Kidney (tissue), 14 donors: ENCODE results near the gene ITPR2. TPM values are rescaled to one million over a fixed set of nuclear protein-coding genes. Genes with fewer than 3 reads are reported as not detected.
A peak's percentile ranks its signal among the peaks of the same experiment; 100 is the strongest.

Source experiments
- DNase-seq, 5 donors: peaks; one replicate each; pipeline ENCODE4 v3.0.0-alpha.2; 2013 to 2020
- FAIRE-seq: peaks from 2 replicates; lab custom pipeline; 2012; peaks lifted over from hg19 to GRCh38; lab: Jason Lieb, UNC
- H3K27ac ChIP-seq, 2 donors: one replicate each; pipeline ENCODE4 v1.7.0; 2013; ENCODE audit warnings: low read depth in 2 of 2, low read length in 2 of 2, inconsistent platforms in 1 of 2
- H3K27me3 ChIP-seq: one replicate; pipeline ENCODE4 v1.7.1; 2013; ENCODE audit warnings: low read length, inconsistent platforms; ENCODE audit not compliant: control insufficient read depth, insufficient read depth
- H3K36me3 ChIP-seq, 3 donors: one replicate each; pipeline versions ENCODE4 v1.7.0 to v1.7.1; 2013; ENCODE audit warnings: low read length in 3 of 3, control low read depth in 1 of 3, inconsistent platforms in 1 of 3; ENCODE audit not compliant: insufficient read depth in 3 of 3, control insufficient read depth in 2 of 3
- H3K4me1 ChIP-seq, 3 donors: one replicate each; pipeline versions ENCODE4 v1.7.0 to v1.7.1; 2013; ENCODE audit warnings: low read length in 3 of 3, inconsistent platforms in 1 of 3, low read depth in 1 of 3; ENCODE audit not compliant: control insufficient read depth in 2 of 3, insufficient read depth in 2 of 3
- H3K4me3 ChIP-seq, 3 donors: one replicate each; pipeline versions ENCODE4 v1.7.0 to v1.8.1; 2013; ENCODE audit warnings: low read length in 3 of 3, control low read depth in 1 of 3, inconsistent platforms in 1 of 3
- H3K9ac ChIP-seq, 3 donors: one replicate each; pipeline versions ENCODE4 v1.7.0 to v1.7.1; 2013; ENCODE audit warnings: low read length in 3 of 3, control low read depth in 1 of 3, inconsistent platforms in 1 of 3
- H3K9me3 ChIP-seq, 3 donors: one replicate each; pipeline versions ENCODE4 v1.7.0 to v1.7.1; 2013; ENCODE audit warnings: low read length in 3 of 3, control low read depth in 1 of 3, inconsistent platforms in 1 of 3; ENCODE audit not compliant: control insufficient read depth in 2 of 3, insufficient read depth in 1 of 3
- CTCF ChIP-seq: IDR thresholded peaks from 3 replicates; pipeline ENCODE4 v1.5.1; 2012; ENCODE audit warnings: mild to moderate bottlenecking, moderate library complexity, borderline replicate concordance; ENCODE audit not compliant: insufficient read depth; ENCODE audit errors: extremely low read depth
- intact Hi-C: fragments of 100-400 bp; cut with DNase I; formaldehyde crosslinking; loops from one replicate; pipeline ENCODE4 v1.11.1; 2022
- polyA plus RNA-seq: library from polyadenylated mRNA; stranded (reverse); fragments of 350-450 nt; fragmentation: Illumina TruSeq; extraction: RNeasy Lipid Tissue Mini Kit (QIAGEN cat#74804); gene quantifications from one replicate; pipeline ENCODE4 v1.2.3, GENCODE V29; 2014; ENCODE audit warnings: low read depth, low replicate concordance; ENCODE audit not compliant: insufficient read depth
- total RNA-seq: library from RNA; stranded (reverse); fragmentation: NEBNext Ultra II Directional; extraction: Animal tissue kit (Norgen Biotek cat#: 25700); gene quantifications from one replicate; pipeline ENCODE4 v1.2.1, GENCODE V29; 2021
- donor health status: control.
- donor health status: control.
- donor health status: control.
- donor health status: control.
- donor health status: control.
- donor health status: DM: yes; HTN: yes; CAD: no.
- donor health status: Normal renal cell carcinoma (clear cell type).

The ITPR2 gene
- total and polyA plus RNA-seq, 2 donors from 2014 or later, result 5.7 to 56.9 TPM

- Histone ChIP-seq H3K27me3 (no peaks in the 10 kb centered on the region), H3K4me3 (no peak overlapping the region), H3K9ac (no peak overlapping the region), H3K36me3 (no peaks in the 10 kb centered on the region), H3K9me3 (no peaks in the 10 kb centered on the region), H3K27ac (no peak overlapping the region), H3K4me1 (no peaks in the 10 kb centered on the region)
- no peak for TF ChIP-seq CTCF
- FAIRE-seq (peak; percentile 95), DNase-seq (no peak)
- intact Hi-C loops, result no loop called here
These were observed 406.3 kb downstream of the ITPR2 start for GRCh38 chr12:26426652-26427051.

- intact Hi-C loops, result no loop called here
- no peak for TF ChIP-seq CTCF
- H3K4me3 ChIP-seq, result no peak overlapping the region
- no peak for DNase-seq
- no peak for FAIRE-seq
- no peaks in the 10 kb centered on the region for H3K36me3 ChIP-seq
- no peaks in the 10 kb centered on the region for H3K27me3 ChIP-seq
- H3K4me1 ChIP-seq, result no peaks in the 10 kb centered on the region
- no peak overlapping the region for H3K9ac ChIP-seq
- H3K9me3 ChIP-seq, result no peaks in the 10 kb centered on the region
- H3K27ac ChIP-seq, result no peak overlapping the region
These were observed 407.3 kb downstream of the ITPR2 start for GRCh38 chr12:26425587-26426260.

- Histone ChIP-seq H3K36me3 (peaks cover 0 to 1% (median 0%) of the 10 kb centered on the region in 3 donors), H3K27ac (no peak overlapping the region), H3K9ac (no peak overlapping the region), H3K9me3 (no peaks in the 10 kb centered on the region), H3K4me3 (no peak overlapping the region), H3K27me3 (no peaks in the 10 kb centered on the region), H3K4me1 (no peaks in the 10 kb centered on the region)
- intact Hi-C loops, result no loop called here
- FAIRE-seq (no peak), DNase-seq (no peak)
- TF ChIP-seq CTCF, result no peak
These were observed 410.1 kb downstream of the ITPR2 start for GRCh38 chr12:26422839-26423398.

- H3K9me3 ChIP-seq, result no peaks in the 10 kb centered on the region
- FAIRE-seq, result no peak
- no peak overlapping the region for H3K9ac ChIP-seq
- no peak for TF ChIP-seq CTCF
- intact Hi-C loops, result no loop called here
- H3K27ac ChIP-seq, result no peak overlapping the region
- H3K27me3 ChIP-seq, result no peaks in the 10 kb centered on the region
- no peak for DNase-seq
- H3K4me1 ChIP-seq, result no peaks in the 10 kb centered on the region
- H3K36me3 ChIP-seq, result peaks cover 0 to 4% (median 0%) of the 10 kb centered on the region in 3 donors
- no peak overlapping the region for H3K4me3 ChIP-seq
These were observed 416.4 kb downstream of the ITPR2 start for GRCh38 chr12:26416550-26416949.
